Gastroesophageal sphincter (tissue), 3 donors: ENCODE measurements around the gene EPHA2.

Experiments used
- POLR2AphosphoS5 ChIP-seq: sonication (generic); formaldehyde crosslinking; IDR thresholded peaks from one replicate; pipeline ENCODE4 v1.6.1; 2017; ENCODE audit warnings: antibody characterized with exemption
- TF ChIP-seq, protein P1 (sequence below), 4 experiments: fragments of 200-600 bp in 2 of 4; fragments of 450-650 bp in 2 of 4; sonication (generic) in 1 of 4; IDR thresholded peaks; one replicate each; pipeline ENCODE4 v1.5.1; 2017 to 2019; ENCODE audit warnings: antibody characterized with exemption in 4 of 4, mild to moderate bottlenecking in 2 of 4, moderate library complexity in 2 of 4

DNA sequence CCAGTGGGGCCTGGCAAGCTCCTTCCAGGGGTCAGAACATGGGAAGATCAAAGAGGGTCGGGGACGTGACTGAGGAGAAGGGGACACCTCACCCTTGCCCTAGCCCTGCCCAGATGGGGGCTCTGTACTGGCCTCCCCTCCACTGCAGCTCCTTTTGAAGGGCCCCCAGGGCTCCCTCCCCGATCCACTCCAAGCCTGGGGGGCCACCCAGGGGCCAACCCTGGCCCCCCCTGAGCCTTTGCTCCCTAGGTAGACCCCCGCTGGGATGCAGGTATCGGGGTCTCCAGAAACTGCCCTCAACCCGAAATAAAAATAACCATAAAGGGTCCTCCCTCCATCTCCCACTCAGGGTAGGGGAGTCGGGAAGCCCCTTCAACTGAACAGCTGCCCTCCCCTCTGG, 45.0 kb downstream of the EPHA2 start:
- TF ChIP-seq, protein P1, sequence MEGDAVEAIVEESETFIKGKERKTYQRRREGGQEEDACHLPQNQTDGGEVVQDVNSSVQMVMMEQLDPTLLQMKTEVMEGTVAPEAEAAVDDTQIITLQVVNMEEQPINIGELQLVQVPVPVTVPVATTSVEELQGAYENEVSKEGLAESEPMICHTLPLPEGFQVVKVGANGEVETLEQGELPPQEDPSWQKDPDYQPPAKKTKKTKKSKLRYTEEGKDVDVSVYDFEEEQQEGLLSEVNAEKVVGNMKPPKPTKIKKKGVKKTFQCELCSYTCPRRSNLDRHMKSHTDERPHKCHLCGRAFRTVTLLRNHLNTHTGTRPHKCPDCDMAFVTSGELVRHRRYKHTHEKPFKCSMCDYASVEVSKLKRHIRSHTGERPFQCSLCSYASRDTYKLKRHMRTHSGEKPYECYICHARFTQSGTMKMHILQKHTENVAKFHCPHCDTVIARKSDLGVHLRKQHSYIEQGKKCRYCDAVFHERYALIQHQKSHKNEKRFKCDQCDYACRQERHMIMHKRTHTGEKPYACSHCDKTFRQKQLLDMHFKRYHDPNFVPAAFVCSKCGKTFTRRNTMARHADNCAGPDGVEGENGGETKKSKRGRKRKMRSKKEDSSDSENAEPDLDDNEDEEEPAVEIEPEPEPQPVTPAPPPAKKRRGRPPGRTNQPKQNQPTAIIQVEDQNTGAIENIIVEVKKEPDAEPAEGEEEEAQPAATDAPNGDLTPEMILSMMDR (IDR thresholded peaks at IDR 0.05), result no peak
- TF ChIP-seq POLR2AphosphoS5, result no peak
